DOHH2 (cell line): Measurements from ENCODE around the gene NAT8L.

Experiments used
- H3F3A ChIP-seq: fragments of 200-600 bp; sonication (generic), shearing (Covaris generic); 2 replicates; pipeline ENCODE4 v1.6.0; 2016; ENCODE audit warnings: antibody characterized with exemption, mild to moderate bottlenecking; ENCODE audit not compliant: control insufficient read depth, insufficient read depth
- H3K27ac ChIP-seq: fragments of 200-600 bp; sonication (generic); 2 replicates; pipeline ENCODE4 v1.5.1; 2014; ENCODE audit warnings: low read depth, mild to moderate bottlenecking, low read length, moderate library complexity
- H3K27me3 ChIP-seq: fragments of 200-600 bp; sonication (generic); 2 replicates; pipeline ENCODE4 v1.6.1; 2014; ENCODE audit warnings: mild to moderate bottlenecking, low read length, mixed read lengths; ENCODE audit not compliant: control insufficient read depth
- H3K36me3 ChIP-seq: fragments of 200-600 bp; sonication (generic); 2 replicates; pipeline ENCODE4 v1.6.1; 2014; ENCODE audit warnings: mild to moderate bottlenecking, low read length, moderate library complexity, mixed read lengths; ENCODE audit not compliant: control insufficient read depth
- H3K4me1 ChIP-seq: fragments of 200-600 bp; sonication (generic); 2 replicates; pipeline ENCODE4 v1.6.1; 2014; ENCODE audit warnings: mild to moderate bottlenecking, low read length, mixed read lengths; ENCODE audit not compliant: control insufficient read depth
- H3K4me2 ChIP-seq: fragments of 200-600 bp; sonication (generic); 2 replicates; pipeline ENCODE4 v1.6.0; 2014; ENCODE audit warnings: mild to moderate bottlenecking, low read length, moderate library complexity
- H3K4me3 ChIP-seq: fragments of 200-600 bp; sonication (generic); 2 replicates; pipeline ENCODE4 v1.5.1; 2014; ENCODE audit warnings: mild to moderate bottlenecking, low read length, mixed read lengths
- H3K79me2 ChIP-seq: fragments of 200-600 bp; sonication (generic); 2 replicates; pipeline ENCODE4 v1.6.1; 2014; ENCODE audit warnings: mild to moderate bottlenecking, low read length, mixed read lengths; ENCODE audit not compliant: control insufficient read depth
- H3K9me2 ChIP-seq: fragments of 200-600 bp; sonication (generic); replicated peaks from 2 replicates; pipeline ENCODE4 v1.6.1; 2014; ENCODE audit warnings: mild to moderate bottlenecking, low read length, mixed read lengths; ENCODE audit not compliant: control insufficient read depth
- H3K9me3 ChIP-seq: fragments of 200-600 bp; sonication (generic); 2 replicates; pipeline ENCODE4 v1.6.1; 2014; ENCODE audit warnings: antibody characterized with exemption, low read length, mixed read lengths; ENCODE audit not compliant: control insufficient read depth, insufficient read depth
- H4K20me1 ChIP-seq: fragments of 200-600 bp; sonication (generic); 2 replicates; pipeline ENCODE4 v1.6.0; 2014; ENCODE audit warnings: low read depth, mild to moderate bottlenecking, antibody characterized with exemption, low read length, moderate library complexity; ENCODE audit not compliant: control insufficient read depth, insufficient read depth
- EZH2phosphoT487 ChIP-seq: fragments of 200-600 bp; sonication (generic); IDR thresholded peaks from 2 replicates; pipeline ENCODE4 v1.6.1; 2017; ENCODE audit warnings: borderline replicate concordance, mild to moderate bottlenecking, antibody characterized with exemption, low read length, moderate library complexity, mixed read lengths
- TF ChIP-seq, protein P1 (sequence below): fragments of 200-600 bp; sonication (generic); IDR thresholded peaks from one replicate; pipeline ENCODE4 v1.5.1; 2014; ENCODE audit warnings: antibody characterized with exemption, mild to moderate bottlenecking, low read depth, low read length; ENCODE audit not compliant: poor library complexity, severe bottlenecking

NAT8L gene

GRCh38 chr4:2105559-2105958 is 46.4 kb downstream of the NAT8L start:
- Histone ChIP-seq H3K4me1 (peaks cover 15% of the 10 kb centered on the region), H3K79me2 (no peaks in the 10 kb centered on the region), H3K9me2 (no peaks in the 10 kb centered on the region), H3K4me2 (no peak overlapping the region), H3K36me3 (no peaks in the 10 kb centered on the region), H3K27ac (no peak overlapping the region), H3F3A (peaks cover 6% of the 10 kb centered on the region; the same call in 1 of the 2 replicates), H4K20me1 (no peaks in the 10 kb centered on the region), H3K4me3 (no peak overlapping the region), H3K27me3 (peaks cover 10% of the 10 kb centered on the region; the same call in 1 of the 2 replicates), H3K9me3 (peaks cover 16% of the 10 kb centered on the region)
- TF ChIP-seq, protein P1, sequence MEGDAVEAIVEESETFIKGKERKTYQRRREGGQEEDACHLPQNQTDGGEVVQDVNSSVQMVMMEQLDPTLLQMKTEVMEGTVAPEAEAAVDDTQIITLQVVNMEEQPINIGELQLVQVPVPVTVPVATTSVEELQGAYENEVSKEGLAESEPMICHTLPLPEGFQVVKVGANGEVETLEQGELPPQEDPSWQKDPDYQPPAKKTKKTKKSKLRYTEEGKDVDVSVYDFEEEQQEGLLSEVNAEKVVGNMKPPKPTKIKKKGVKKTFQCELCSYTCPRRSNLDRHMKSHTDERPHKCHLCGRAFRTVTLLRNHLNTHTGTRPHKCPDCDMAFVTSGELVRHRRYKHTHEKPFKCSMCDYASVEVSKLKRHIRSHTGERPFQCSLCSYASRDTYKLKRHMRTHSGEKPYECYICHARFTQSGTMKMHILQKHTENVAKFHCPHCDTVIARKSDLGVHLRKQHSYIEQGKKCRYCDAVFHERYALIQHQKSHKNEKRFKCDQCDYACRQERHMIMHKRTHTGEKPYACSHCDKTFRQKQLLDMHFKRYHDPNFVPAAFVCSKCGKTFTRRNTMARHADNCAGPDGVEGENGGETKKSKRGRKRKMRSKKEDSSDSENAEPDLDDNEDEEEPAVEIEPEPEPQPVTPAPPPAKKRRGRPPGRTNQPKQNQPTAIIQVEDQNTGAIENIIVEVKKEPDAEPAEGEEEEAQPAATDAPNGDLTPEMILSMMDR = no peak
- no peak for TF ChIP-seq EZH2phosphoT487

DNA sequence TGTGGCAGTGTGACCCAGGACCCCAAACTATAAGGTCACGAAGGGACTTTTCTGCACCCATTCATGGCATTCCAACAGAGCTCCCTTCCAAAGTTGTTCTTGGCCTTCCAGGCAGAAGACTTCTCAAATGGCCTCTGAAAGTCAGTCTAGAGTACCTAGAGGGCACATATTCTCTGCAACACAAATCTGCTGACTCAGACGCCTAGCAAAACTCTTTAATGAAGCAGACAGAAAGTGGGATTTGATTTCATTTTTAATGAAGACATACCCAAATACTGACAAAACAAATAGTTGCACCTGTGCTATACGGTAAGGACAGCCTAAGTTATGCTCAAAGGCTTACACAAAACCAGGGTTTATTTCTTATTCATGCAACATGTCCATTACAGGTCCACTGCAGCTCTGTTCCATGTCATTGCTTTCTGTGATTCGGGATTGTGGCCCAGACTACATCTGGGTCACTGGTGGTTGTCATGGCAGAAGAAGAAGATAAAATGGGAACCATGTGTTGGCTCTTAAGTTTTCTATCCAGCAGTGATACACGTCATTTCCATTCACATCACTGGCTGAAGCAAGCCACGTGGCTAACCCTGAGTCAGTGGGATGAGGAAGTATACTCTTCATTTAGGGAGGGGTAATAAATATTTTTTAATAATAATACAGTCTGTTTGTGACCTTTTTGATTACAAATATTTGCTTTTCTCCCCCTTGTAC is 57.7 kb downstream of the NAT8L start:
- H4K20me1 ChIP-seq = no peaks in the 10 kb centered on the region
- H3K4me2 ChIP-seq = no peak overlapping the region
- H3K27ac ChIP-seq = no peak overlapping the region
- no peak overlapping the region for H3K4me3 ChIP-seq
- peaks cover 14% of the 10 kb centered on the region; the same call in 1 of the 2 replicates for H3K27me3 ChIP-seq
- no peaks in the 10 kb centered on the region for H3K9me3 ChIP-seq
- no peaks in the 10 kb centered on the region for H3K79me2 ChIP-seq
- TF ChIP-seq, protein P1 = no peak
- no peak for TF ChIP-seq EZH2phosphoT487
- H3K4me1 ChIP-seq = no peaks in the 10 kb centered on the region
- no peaks in the 10 kb centered on the region for H3K9me2 ChIP-seq
- no peaks in the 10 kb centered on the region for H3F3A ChIP-seq
- H3K36me3 ChIP-seq = no peaks in the 10 kb centered on the region
